ENCODE data around the gene OSBPL3.

- TF ChIP-seq CTCF (IDR thresholded peaks at IDR 0.05) = no peak
- no peak for TF ChIP-seq TCF7L2 (IDR thresholded peaks at IDR 0.05; ENCODE audit: low read depth, low read length)
These were observed 16.8 kb downstream of the OSBPL3 start for GRCh38 chr7:24963218-24963617.

All from Panc1 (cell line).